RWPE2 (cell line): Measurements from ENCODE around the gene KLF15.

ENCODE experiments used
- ATAC-seq: fragments of 200-7000 bp; cut with Tn5 transposase; 3 replicates; pipeline ENCODE4 v1.9.1; 2021; ENCODE audit warnings: low read depth
- DNase-seq: peaks from one replicate; pipeline ENCODE4 v3.0.0-alpha.2; 2020; ENCODE audit warnings: low spot score
- H3K27ac ChIP-seq: fragments of 450-650 bp; 2 replicates; pipeline ENCODE4 v1.5.1; 2017; ENCODE audit warnings: mild to moderate bottlenecking; ENCODE audit not compliant: poor library complexity, severe bottlenecking
- H3K27me3 ChIP-seq: fragments of 250-450 bp; sonication (Bioruptor Pico); 2 replicates; pipeline ENCODE4 v1.5.1; 2021; ENCODE audit warnings: mild to moderate bottlenecking, moderate library complexity; ENCODE audit not compliant: insufficient read depth, poor library complexity, severe bottlenecking
- H3K36me3 ChIP-seq: fragments of 250-450 bp; sonication (Bioruptor Pico); 2 replicates; pipeline ENCODE4 v1.5.1; 2020; ENCODE audit warnings: low read depth, mild to moderate bottlenecking, moderate library complexity
- H3K4me1 ChIP-seq: fragments of 250-450 bp; sonication (Bioruptor Pico); 2 replicates; pipeline ENCODE4 v1.5.1; 2021; ENCODE audit warnings: mild to moderate bottlenecking, moderate library complexity; ENCODE audit not compliant: insufficient read depth, poor library complexity, severe bottlenecking
- H3K4me3 ChIP-seq: fragments of 250-450 bp; sonication (Bioruptor Pico); 2 replicates; pipeline ENCODE4 v1.5.1; 2021; ENCODE audit warnings: mild to moderate bottlenecking, moderate library complexity; ENCODE audit not compliant: severe bottlenecking
- H3K9me3 ChIP-seq: fragments of 250-450 bp; sonication (Bioruptor Pico); 2 replicates; pipeline ENCODE4 v1.5.1; 2021; ENCODE audit warnings: mild to moderate bottlenecking, moderate library complexity; ENCODE audit not compliant: severe bottlenecking
- CTCF ChIP-seq: fragments of 450-650 bp; IDR thresholded peaks from one replicate; pipeline ENCODE4 v1.5.1; 2017; ENCODE audit warnings: mild to moderate bottlenecking, moderate library complexity; ENCODE audit not compliant: poor library complexity, severe bottlenecking

The KLF15 gene

GRCh38 chr3:126358816-126359181, 1.6 kb upstream of the KLF15 start:
- H3K4me1 ChIP-seq: no peaks in the 10 kb centered on the region

GRCh38 chr3:126358038-126358815, 1.0 kb upstream of the KLF15 start:
- Histone ChIP-seq H3K27me3 (peaks cover 31% of the 10 kb centered on the region), H3K9me3 (no peaks in the 10 kb centered on the region), H3K4me3 (no peak overlapping the region), H3K4me1 (no peaks in the 10 kb centered on the region), H3K27ac (no peak overlapping the region), H3K36me3 (no peaks in the 10 kb centered on the region)
- ATAC-seq (no peak), DNase-seq (peak; percentile 25)
- no peak for TF ChIP-seq CTCF

More at GRCh38 chr3:126358816-126359181, 1.6 kb upstream of the KLF15 start:
- Histone ChIP-seq H3K9me3 (no peaks in the 10 kb centered on the region), H3K27me3 (peaks cover 31% of the 10 kb centered on the region), H3K36me3 (no peaks in the 10 kb centered on the region), H3K4me3 (no peak overlapping the region), H3K27ac (no peak overlapping the region)
- TF ChIP-seq CTCF: no peak
- ATAC-seq (no peak), DNase-seq (peak; percentile 17)

GRCh38 chr3:126356373-126357264, 589 bp downstream of the KLF15 start:
- Histone ChIP-seq H3K9me3 (no peaks in the 10 kb centered on the region), H3K27ac (no peak overlapping the region), H3K4me1 (no peaks in the 10 kb centered on the region), H3K27me3 (peaks cover 31% of the 10 kb centered on the region), H3K36me3 (no peaks in the 10 kb centered on the region), H3K4me3 (peak overlapping the region; percentile 48)
- DNase-seq (no peak), ATAC-seq (no peak)
- TF ChIP-seq CTCF: no peak

GRCh38 chr3:126355777-126356372, 1.3 kb downstream of the KLF15 start:
- no peak for DNase-seq
- Histone ChIP-seq H3K4me3 (no peak overlapping the region), H3K27me3 (peaks cover 31% of the 10 kb centered on the region), H3K27ac (no peak overlapping the region), H3K9me3 (no peaks in the 10 kb centered on the region), H3K36me3 (no peaks in the 10 kb centered on the region), H3K4me1 (no peaks in the 10 kb centered on the region)
- no peak for TF ChIP-seq CTCF
- ATAC-seq: peak; percentile 6; the same call in 1 of the 3 replicates
